HG03039 (cell line): ENCODE data around the gene RGS11.
"Not testable (repeated sequence)": the region's sequence is repeated elsewhere in the genome, so short reads cannot be mapped to it uniquely, and the experiment has no call there.

Experiments
- ATAC-seq: cut with Tn5 transposase; IDR thresholded peaks from one replicate; pipeline ENCODE4 v1.9.1; 2021; ENCODE audit warnings: mild to moderate bottlenecking, moderate library complexity; ENCODE audit not compliant: unreplicated experiment

The RGS11 gene

GRCh38 chr16:280991-281659, 5.4 kb upstream of the RGS11 start:
- ATAC-seq, result no peak

GRCh38 chr16:280552-280951, 4.8 kb upstream of the RGS11 start, which contains the start of gene ARHGDIG:
ARHGDIG (plus strand) TSS chr16:280591; CDS start chr16:280681, 90 bp downstream.
- ATAC-seq, result no peak

GRCh38 chr16:280005-280460, 4.3 kb upstream of the RGS11 start:
- no peak for ATAC-seq

GRCh38 chr16:279531-279930, 3.8 kb upstream of the RGS11 start:
- ATAC-seq, result no peak

- ATAC-seq, result no peak
Observed at GRCh38 chr16:278863-279366, 3.2 kb upstream of the RGS11 start.

GRCh38 chr16:276426-277077, 808 bp upstream of the RGS11 start:
- no peak for ATAC-seq

- no peak for ATAC-seq
Observed at GRCh38 chr16:275041-275641, 603 bp downstream of the RGS11 start.

GRCh38 chr16:273547-274421, 2.0 kb downstream of the RGS11 start:
- ATAC-seq, result no peak

- no peak for ATAC-seq
Observed at GRCh38 chr16:272633-273546, 2.9 kb downstream of the RGS11 start.

- ATAC-seq, result no peak
Observed at GRCh38 chr16:270381-271255, 5.1 kb downstream of the RGS11 start.

GRCh38 chr16:269061-269796, 6.5 kb downstream of the RGS11 start:
- ATAC-seq, result no peak

- ATAC-seq, result no peak
Observed at GRCh38 chr16:268141-269053, 7.3 kb downstream of the RGS11 start.

- ATAC-seq, result not testable (repeated sequence)
Observed at GRCh38 chr16:267562-267961, 8.2 kb downstream of the RGS11 start.

GRCh38 chr16:266258-267164, 9.2 kb downstream of the RGS11 start:
- no peak for ATAC-seq

- no peak for ATAC-seq
Observed at GRCh38 chr16:265711-266110, 10.0 kb downstream of the RGS11 start.

GRCh38 chr16:265002-265529, 10.7 kb downstream of the RGS11 start:
- no peak for ATAC-seq
